Activated naive CD4-positive, alpha-beta T cell treated with anti-CD3 and anti-CD28 coated beads, Interleukin-2, amount 50 U/mL, for 72 hours (primary cell): ENCODE data around the gene PIAS1. TPM values are rescaled to one million over a fixed set of nuclear protein-coding genes. Genes with fewer than 3 reads are reported as not detected.
"Not testable (repeated sequence)": the region's sequence is repeated elsewhere in the genome, so short reads cannot be mapped to it uniquely, and the experiment has no call there.

ENCODE experiments used
- ATAC-seq, 2 donors: fragments of 150-1000 bp; cut with Tn5 transposase; 2 replicates each; pipeline ENCODE4 v1.10.0; 2021; ENCODE audit warnings: mild to moderate bottlenecking in 2 of 2, moderate library complexity in 2 of 2
- DNase-seq, 2 donors: peaks; one replicate each; pipeline ENCODE4 v3.0.0; 2021 to 2022; ENCODE audit warnings: low spot score in 2 of 2
- H3K27ac Mint-ChIP-seq, 2 donors: one replicate each; pipeline ENCODE4 v1.8.0; 2022; ENCODE audit warnings: mild to moderate bottlenecking in 2 of 2, mixed read lengths in 2 of 2
- H3K36me3 Mint-ChIP-seq, 2 donors: one replicate each; pipeline ENCODE4 v1.8.0; 2022; ENCODE audit warnings: mixed read lengths in 2 of 2
- H3K9me3 Mint-ChIP-seq, 2 donors: one replicate each; pipeline ENCODE4 v1.8.0; 2022; ENCODE audit warnings: mixed read lengths in 2 of 2
- total RNA-seq, 2 donors: library from RNA; stranded (reverse); gene quantifications; one replicate each; pipeline ENCODE4 v1.2.3, GENCODE V29; 2022

Gene PIAS1
- total RNA-seq, 2 donors from 2014 or later = 43.6 to 43.9 TPM

DNA sequence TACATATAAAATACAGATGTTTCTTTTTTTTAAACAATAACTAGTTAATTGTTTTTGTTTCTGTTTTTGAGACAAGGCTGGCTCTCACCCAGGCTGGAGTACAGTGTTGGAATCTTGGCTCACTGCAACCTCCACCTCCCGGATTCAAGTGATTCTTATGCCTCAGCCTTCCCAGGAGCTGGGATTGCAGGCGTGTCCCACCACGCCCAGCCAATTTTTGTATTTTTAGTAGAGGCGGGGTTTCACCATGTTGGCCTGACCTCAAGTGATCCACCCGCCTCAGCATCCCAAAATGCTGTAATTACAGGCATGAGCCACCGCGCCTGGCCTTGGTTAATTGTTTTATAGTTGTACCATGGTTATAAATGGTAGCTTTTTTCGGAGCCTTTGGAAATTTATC, 72.3 kb downstream of the PIAS1 start:
- ATAC-seq (no peak), DNase-seq (no peak)
- Mint-ChIP-seq H3K27ac (no peak overlapping the region), H3K36me3 (peaks cover 3 to 29% of the 10 kb centered on the region in 2 donors), H3K9me3 (no peaks in the 10 kb centered on the region)

DNA sequence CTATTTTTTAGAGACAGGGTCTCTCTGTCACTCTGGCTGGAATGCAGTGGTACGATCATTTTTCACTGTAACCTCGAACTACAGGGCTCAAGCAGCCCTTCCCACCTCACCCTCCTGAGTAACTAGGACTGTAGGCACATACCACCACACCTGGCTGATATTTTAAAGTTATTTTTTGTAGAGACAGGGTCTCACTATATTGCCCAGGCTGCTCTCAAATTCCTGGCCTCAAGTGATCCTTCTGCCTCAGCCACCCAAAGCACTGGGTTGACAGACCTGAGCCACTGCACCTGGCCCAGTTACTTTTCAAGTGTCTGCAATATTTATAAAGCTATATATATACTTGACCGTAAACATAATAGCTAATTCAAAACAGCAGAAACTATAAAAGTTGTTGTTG, 75.0 kb downstream of the PIAS1 start:
- ATAC-seq = no peak
- DNase-seq = no peak
- no peak overlapping the region for H3K27ac Mint-ChIP-seq
- peaks cover 0 to 22% of the 10 kb centered on the region in 2 donors for H3K36me3 Mint-ChIP-seq
- H3K9me3 Mint-ChIP-seq = no peaks in the 10 kb centered on the region

DNA sequence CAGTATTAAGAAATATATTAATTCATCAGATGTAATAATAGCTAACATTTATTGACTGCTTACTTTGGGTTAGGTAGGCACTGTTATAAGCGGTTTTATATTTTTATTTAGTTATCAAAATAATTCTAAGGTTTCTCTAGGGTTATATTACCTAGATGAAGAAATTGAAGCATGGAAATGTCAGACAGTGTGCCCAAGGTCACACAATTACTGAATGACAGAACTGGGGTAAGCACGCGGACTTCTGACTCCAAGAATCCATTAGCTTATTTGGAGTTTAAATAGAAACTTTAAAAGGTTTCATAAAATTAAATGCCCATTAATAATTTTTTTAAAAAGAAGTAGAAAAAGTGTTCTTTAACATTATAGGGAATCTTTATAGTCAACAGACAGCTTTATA, 76.7 kb downstream of the PIAS1 start:
- Mint-ChIP-seq H3K36me3 (peaks cover 0 to 12% of the 10 kb centered on the region in 2 donors), H3K27ac (no peak overlapping the region), H3K9me3 (no peaks in the 10 kb centered on the region)
- no peak for ATAC-seq
- no peak for DNase-seq

DNA sequence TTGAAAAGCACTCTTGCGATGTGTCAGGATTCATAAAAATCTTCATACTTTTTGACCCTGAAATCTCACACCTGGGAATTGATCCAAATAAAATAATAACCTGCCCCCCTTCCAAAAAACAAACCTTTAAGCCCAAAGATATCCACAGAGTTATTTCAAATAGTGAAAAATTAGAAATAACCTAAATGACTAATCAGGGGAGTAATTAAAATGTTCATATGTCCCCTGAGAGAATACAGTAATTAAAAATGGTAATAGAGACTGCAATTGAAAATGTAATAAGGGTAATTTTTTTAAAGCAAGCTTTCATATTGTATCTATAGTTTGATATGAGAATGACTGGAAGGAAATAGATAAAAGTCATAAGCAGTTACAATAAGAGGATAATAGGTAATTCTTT, 83.0 kb downstream of the PIAS1 start:
- DNase-seq (no peak), ATAC-seq (no peak)
- Mint-ChIP-seq H3K27ac (no peak overlapping the region), H3K9me3 (no peaks in the 10 kb centered on the region), H3K36me3 (peaks cover 0 to 8% of the 10 kb centered on the region in 2 donors)

DNA sequence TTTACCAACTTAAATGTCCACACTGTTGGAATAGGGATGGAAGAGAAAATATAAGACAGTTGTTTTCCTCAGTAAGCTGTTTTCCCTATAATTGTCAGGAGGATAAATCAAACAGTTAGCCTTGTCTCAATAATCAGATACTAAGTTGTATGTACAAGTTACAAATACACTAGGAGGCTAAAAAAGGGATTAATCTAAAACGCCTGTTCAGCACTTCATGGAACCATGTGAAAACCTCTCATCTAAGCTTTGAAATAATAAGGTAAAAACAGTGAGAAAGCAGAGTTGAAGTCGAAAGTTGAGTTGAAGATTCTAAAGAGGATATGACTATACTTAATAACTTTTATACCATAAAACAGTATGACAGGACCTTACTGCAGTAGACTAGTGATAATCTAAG, 89.0 kb downstream of the PIAS1 start:
- H3K36me3 Mint-ChIP-seq = peaks cover 0 to 6% of the 10 kb centered on the region in 2 donors
- ATAC-seq (no peak), DNase-seq (no peak)
- no peak overlapping the region for H3K27ac Mint-ChIP-seq
- no peaks in the 10 kb centered on the region for H3K9me3 Mint-ChIP-seq

DNA sequence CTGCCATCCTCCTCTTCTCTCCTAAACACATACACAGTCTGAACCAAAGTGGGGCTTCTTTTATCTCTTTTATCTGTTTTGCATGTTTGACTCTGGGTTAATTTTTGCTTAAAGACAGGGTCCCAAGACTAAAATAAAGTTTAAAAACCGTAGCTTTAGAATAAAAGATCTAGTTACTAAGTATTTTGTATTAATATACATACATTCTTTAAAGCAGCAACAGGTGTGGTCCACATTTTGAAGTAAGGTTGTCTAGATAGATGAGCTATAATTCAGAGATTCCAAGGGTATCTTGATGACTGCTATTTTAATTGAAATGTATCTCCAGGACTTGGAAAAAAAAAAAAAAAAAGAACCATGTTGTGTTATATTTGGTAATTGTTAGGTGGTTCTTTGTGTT, 89.7 kb downstream of the PIAS1 start:
- no peak overlapping the region for H3K27ac Mint-ChIP-seq
- H3K36me3 Mint-ChIP-seq = peaks cover 0 to 6% of the 10 kb centered on the region in 2 donors
- DNase-seq (no peak), ATAC-seq (no peak)
- H3K9me3 Mint-ChIP-seq = no peaks in the 10 kb centered on the region

DNA sequence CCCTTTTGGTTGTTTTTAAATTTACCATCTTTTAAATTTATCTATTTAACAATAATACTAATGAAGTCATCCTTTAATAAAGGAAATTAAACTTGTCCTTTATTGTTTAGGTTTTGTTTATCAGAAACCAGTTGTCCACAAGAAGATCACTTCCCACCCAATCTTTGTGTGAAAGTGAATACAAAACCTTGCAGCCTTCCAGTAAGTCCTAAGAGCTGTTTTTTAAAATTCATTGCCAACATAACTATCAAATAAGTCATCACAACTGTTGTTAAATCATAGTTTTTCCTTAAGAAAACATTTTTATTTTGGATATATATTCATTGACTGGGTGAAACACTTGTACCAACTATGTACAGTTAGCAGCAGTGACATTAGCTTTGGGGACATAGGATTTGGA, 91.6 kb downstream of the PIAS1 start:
- H3K9me3 Mint-ChIP-seq = no peaks in the 10 kb centered on the region
- H3K27ac Mint-ChIP-seq = no peak overlapping the region
- ATAC-seq (no peak), DNase-seq (no peak)
- H3K36me3 Mint-ChIP-seq = peaks cover 0 to 6% of the 10 kb centered on the region in 2 donors

DNA sequence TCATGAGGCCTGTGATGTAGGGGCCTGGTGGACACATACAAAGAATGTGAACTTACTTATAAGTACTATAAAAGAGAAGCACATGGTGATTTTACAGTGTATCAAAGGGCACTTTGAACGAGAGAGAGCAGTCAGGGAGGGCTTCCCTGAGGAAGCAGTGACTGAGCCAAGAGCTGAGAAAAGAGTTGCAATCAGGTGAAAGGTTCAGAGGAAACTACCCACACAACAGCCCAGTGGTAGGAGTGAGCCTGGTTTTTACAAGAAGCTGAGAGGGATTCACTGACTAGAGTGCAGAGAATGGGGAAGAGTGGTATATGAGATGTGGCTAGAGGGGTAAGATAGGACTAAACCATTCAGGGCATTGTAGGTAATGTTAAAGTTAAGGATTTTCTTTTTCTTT, 93.9 kb downstream of the PIAS1 start:
- DNase-seq (no peak), ATAC-seq (no peak)
- peak overlapping the region; percentile 12 to 16 for H3K27ac Mint-ChIP-seq
- H3K36me3 Mint-ChIP-seq = peaks cover 0 to 6% of the 10 kb centered on the region in 2 donors
- no peaks in the 10 kb centered on the region for H3K9me3 Mint-ChIP-seq

DNA sequence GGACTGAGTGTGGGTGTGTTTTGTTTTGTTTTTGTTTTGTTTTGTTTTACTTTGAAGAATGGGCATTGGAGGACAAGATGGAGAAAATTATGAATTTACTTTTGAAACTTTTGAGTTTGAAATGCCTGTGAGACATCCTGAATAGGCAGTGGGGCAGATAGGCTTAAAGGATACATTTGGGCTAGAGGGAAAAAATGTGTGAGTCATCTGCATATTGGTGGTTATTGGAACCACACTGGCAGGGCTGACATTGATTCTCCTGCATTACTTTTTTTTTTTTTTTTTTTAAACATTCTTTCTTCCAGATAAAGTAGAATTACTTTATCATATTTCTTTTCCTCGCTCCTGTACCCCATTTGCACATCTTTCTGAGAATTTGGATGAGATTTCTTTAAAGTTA, 94.9 kb downstream of the PIAS1 start:
- H3K27ac Mint-ChIP-seq = no peak overlapping the region
- peak; percentile 32 to 64 for ATAC-seq
- peaks cover 0 to 6% of the 10 kb centered on the region in 2 donors for H3K36me3 Mint-ChIP-seq

DNA sequence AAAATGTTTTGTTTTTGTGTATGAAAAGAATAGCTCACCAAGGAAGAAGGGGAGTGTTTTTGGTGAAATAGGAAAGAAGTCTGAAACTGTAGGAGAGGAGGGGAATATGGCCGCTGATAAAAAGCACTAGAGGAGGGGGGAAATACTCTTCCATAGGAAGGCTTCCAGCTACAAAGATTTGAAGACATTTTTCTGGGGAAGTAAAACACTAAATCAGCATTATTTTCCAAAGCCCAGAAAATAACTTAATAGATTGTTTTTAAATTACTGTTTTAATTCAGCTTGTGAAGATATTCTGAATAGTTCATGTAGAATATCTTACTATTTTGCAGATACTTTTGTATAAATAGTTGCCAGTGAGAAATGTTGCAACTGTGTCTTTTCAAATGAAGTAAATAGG, 96.1 kb downstream of the PIAS1 start:
- no peak for ATAC-seq
- Mint-ChIP-seq H3K36me3 (peaks cover 0 to 6% of the 10 kb centered on the region in 2 donors), H3K27ac (no peak overlapping the region), H3K9me3 (no peaks in the 10 kb centered on the region)
- DNase-seq = no peak

More for the DNA sequence above, 94.9 kb downstream of the PIAS1 start:
- H3K9me3 Mint-ChIP-seq = no peaks in the 10 kb centered on the region
- no peak for DNase-seq

DNA sequence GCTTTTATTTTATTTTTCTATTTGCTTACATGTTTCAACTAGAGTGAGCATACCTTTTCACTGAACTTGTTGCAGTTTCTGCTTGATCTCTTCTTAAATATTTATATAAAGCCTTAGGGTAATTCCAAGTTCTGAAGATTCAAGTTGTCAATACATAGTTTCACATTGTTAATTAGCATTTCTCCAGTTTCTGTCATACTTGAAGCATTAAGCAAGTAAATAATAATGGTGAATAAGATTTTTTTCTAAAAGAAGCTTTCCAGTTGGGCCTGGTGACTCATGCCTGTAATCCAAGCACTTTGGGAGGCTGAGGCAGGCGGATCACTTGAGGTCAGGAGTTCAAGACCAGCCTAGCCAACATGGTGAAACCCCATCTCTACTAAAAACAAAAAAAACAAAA, 97.2 kb downstream of the PIAS1 start:
- Mint-ChIP-seq H3K27ac (no peak overlapping the region), H3K36me3 (peaks cover 0 to 6% of the 10 kb centered on the region in 2 donors), H3K9me3 (no peaks in the 10 kb centered on the region)
- ATAC-seq (no peak), DNase-seq (no peak)

DNA sequence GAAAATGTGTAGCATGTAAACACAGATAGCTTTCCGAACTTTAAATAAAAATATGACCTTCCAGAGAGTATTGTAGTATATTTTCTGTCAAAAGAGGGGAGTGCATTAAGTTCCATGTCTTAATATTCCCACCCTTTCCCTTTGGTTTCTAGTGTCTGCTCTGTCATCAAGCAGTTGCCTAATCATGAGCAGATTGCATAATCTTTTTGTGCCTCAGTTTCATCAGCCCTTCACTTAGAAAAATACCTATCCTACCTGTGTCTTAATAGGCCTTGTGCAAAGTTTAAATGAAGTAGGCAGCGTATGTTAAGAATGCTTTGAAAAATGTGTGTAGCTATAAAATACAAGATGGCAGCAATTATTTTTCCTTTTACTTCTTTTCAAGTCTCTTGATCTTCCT, 98.2 kb downstream of the PIAS1 start:
- H3K36me3 Mint-ChIP-seq = no peaks in the 10 kb centered on the region
- no peak for ATAC-seq
- no peaks in the 10 kb centered on the region for H3K9me3 Mint-ChIP-seq
- H3K27ac Mint-ChIP-seq = peak overlapping the region in 1 of 2 donors; percentile 32
- no peak for DNase-seq

DNA sequence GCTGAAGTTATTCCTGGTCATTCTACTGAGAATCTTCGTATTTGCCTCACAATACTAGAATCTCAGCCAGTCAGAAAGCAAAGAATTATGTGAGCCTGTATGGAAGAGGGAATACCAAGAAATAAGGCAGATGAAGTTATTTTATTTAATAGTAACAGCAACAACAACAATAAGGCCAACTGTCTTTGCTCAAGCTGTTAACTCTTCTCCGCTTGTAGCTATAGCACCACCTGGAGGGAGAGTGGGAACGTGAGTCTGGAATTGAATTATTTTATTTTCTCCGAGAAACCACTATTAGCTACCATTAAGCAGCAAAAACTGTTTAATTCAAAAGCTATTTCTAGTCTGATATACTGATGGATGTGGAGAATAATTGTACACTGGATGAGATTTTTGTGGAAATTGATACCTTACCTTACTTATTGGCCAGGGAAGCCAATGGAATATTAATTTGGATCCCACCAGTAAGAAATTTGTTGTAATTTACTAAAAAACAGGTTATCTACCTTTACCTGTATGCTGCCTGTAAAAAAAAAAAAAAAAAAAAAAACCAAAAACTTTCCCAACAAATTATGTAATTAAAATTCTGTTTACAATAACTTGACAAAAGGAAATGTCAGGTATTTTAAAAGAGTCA, 100.9 kb downstream of the PIAS1 start:
- Mint-ChIP-seq H3K9me3 (no peaks in the 10 kb centered on the region), H3K36me3 (peaks cover under 1 to 3% of the 10 kb centered on the region in 2 donors), H3K27ac (no peak overlapping the region)
- ATAC-seq (no peak), DNase-seq (no peak)

DNA sequence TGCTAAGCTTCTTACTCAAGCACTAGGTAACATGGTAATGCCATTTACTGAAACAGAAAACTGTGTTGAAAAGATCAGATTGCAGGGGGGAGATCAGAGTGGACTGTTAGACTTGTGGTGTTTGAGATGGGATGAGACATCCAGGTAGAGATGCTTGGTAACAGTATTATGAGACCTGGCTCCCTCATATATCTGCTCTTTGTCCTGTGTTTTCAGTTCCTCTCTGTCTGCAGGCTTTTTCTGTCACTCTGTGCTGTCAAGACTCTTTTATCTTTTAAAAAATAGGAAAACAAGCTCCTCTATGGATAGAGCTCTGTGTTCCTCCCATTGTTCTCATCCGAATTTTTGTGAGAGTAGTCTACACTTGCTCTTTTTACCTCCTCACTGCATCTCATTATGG, 103.0 kb downstream of the PIAS1 start:
- Mint-ChIP-seq H3K27ac (no peak overlapping the region), H3K36me3 (peaks cover 13 to 18% of the 10 kb centered on the region in 2 donors), H3K9me3 (no peaks in the 10 kb centered on the region)
- DNase-seq (no peak), ATAC-seq (no peak)

DNA sequence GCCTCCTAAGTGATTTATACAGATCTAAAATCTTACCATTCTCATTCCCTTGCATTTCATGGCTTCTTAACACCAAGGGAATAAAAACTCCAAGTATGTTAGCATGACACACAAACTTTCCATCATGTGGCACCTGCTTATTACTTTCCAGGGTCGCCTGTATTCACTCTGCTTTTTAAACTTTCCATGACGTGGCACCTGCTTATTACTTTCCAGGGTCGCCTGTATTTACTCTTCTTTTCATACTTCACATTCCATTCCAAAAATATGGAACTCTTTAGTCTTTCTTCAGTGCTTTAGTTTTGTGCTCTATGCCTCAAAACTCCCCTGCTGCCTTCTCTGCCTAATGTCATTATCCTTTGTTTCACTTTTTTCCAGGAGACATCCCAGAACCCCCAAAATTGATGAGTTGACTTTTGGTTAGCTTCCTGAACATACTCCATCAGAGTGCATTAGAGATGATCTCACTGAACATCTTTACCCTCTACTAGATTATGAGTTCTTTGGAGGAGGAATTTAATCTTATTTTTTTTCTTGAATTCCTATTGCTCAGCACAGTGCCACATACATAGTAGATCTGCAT, 104.0 kb downstream of the PIAS1 start:
- no peaks in the 10 kb centered on the region for H3K9me3 Mint-ChIP-seq
- ATAC-seq = no peak
- peaks cover 13 to 22% of the 10 kb centered on the region in 2 donors for H3K36me3 Mint-ChIP-seq

DNA sequence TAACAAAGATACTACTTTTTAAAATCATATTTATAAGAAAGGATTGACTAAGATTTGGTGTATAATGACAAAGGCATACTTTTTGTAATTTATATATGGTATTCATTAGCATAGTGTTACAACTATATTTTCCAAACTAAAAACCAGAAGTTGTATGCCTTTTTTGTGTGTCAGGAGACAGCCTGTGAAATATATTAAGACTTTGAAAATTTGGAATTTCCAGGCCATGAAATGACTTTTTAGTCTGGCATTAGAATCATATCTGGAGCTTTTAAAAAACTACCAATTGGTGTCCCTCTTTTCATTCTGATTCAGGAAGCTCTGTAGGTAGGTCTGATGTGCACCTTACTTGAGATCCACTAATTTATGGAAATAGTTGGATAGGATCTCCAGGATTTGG, 109.1 kb downstream of the PIAS1 start:
- H3K9me3 Mint-ChIP-seq = no peaks in the 10 kb centered on the region
- DNase-seq = no peak
- ATAC-seq = no peak
- no peak overlapping the region for H3K27ac Mint-ChIP-seq
- peaks cover 13 to 22% of the 10 kb centered on the region in 2 donors for H3K36me3 Mint-ChIP-seq

More for the DNA sequence above, 104.0 kb downstream of the PIAS1 start:
- no peak overlapping the region for H3K27ac Mint-ChIP-seq
- DNase-seq = no peak

DNA sequence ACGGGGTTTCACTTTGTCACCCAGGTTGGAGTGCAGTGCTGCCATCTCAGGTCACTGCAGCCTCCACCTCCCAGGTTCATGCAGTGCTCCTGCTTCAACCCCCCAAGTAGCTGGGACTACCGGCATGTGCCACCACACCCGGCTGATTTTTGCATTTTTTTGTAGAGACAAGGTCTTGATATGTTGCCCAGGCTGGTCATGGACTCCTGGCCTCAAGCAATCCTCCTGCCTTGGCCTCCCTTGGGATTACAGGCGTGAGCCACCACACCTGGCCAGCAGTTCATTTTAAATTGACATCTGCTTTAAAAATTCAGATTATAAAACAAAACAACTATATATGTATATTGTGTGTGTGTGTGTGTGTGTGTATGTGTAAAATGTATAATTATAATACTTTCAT, 112.7 kb downstream of the PIAS1 start:
- no peak for ATAC-seq
- no peak overlapping the region for H3K27ac Mint-ChIP-seq
- DNase-seq = no peak
- H3K9me3 Mint-ChIP-seq = no peaks in the 10 kb centered on the region
- H3K36me3 Mint-ChIP-seq = peaks cover 0 to 6% of the 10 kb centered on the region in 2 donors

DNA sequence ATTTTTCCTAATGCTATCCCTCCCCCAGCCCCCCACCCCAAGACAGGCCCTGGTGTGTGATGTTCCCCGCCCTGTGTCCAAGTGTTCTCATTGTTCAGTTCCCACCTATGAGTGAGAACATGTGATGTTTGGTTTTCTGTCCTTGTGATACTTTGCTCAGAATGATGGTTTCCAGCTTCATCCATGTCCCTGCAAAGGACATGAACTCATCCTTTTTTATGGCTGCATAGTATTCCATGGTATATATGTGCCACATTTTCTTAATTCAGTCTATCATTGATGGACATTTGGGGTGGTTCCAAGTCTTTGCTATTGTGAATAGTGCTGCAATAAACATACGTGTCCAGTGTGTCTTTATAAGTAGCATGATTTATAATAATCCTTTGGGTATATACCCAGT, 117.9 kb downstream of the PIAS1 start:
- not testable (repeated sequence) for H3K27ac Mint-ChIP-seq, DNase-seq, H3K9me3 Mint-ChIP-seq, H3K36me3 Mint-ChIP-seq, ATAC-seq
